Measurements from ENCODE around the gene TINAGL1. TPM values are rescaled to one million over a fixed set of nuclear protein-coding genes. Genes with fewer than 3 reads are reported as not detected.

Gene TINAGL1
- total and polyA plus RNA-seq, 2 donors (not counting 1 experiment from before 2014, with no cell fraction given) = 3.0 to 92.5 TPM

DNA sequence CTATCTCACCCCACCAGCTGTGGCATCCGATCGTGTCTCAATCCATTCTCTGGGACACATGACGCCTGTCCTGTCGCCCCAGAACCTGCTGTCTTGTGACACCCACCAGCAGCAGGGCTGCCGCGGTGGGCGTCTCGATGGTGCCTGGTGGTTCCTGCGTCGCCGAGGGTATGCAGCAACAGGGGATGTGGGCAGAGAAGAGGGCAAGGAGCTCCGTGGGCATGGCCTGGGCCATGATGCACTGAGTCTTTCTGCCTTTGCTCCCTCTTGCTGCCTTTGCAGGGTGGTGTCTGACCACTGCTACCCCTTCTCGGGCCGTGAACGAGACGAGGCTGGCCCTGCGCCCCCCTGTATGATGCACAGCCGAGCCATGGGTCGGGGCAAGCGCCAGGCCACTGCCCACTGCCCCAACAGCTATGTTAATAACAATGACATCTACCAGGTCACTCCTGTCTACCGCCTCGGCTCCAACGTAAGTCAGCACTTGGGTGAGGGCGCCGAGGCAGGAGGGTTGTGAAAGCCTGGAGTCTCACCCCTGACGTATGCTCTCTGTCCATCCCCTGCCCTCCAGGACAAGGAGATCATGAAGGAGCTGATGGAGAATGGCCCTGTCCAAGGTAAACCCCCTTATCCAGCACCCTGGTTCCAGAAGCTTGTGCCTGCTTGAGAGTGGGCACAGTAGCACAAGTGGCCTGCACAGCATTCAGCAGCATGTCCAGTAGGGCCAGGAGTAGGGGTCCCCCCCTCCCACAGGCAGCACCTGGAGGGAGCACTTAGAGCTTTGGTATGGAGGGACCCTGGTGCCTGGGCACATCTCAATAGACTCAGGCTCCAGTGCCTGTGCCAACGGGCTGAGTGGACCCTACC is 8.8 kb downstream of the TINAGL1 start:
- no peak overlapping the region for H2AFZ ChIP-seq (ENCODE audit: low read length)
- H3K36me3 ChIP-seq (ENCODE audit: control insufficient read depth, insufficient read depth, low read length) = peaks cover 5% of the 10 kb centered on the region
- TF ChIP-seq, protein P1, sequence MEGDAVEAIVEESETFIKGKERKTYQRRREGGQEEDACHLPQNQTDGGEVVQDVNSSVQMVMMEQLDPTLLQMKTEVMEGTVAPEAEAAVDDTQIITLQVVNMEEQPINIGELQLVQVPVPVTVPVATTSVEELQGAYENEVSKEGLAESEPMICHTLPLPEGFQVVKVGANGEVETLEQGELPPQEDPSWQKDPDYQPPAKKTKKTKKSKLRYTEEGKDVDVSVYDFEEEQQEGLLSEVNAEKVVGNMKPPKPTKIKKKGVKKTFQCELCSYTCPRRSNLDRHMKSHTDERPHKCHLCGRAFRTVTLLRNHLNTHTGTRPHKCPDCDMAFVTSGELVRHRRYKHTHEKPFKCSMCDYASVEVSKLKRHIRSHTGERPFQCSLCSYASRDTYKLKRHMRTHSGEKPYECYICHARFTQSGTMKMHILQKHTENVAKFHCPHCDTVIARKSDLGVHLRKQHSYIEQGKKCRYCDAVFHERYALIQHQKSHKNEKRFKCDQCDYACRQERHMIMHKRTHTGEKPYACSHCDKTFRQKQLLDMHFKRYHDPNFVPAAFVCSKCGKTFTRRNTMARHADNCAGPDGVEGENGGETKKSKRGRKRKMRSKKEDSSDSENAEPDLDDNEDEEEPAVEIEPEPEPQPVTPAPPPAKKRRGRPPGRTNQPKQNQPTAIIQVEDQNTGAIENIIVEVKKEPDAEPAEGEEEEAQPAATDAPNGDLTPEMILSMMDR (conservative IDR thresholded peaks at IDR 0.05 in 1 of 2, IDR thresholded peaks at IDR 0.05 in 1 of 2; ENCODE audit: low read depth in 1 of 2, low read length in 2 of 2) = no peak
- TF ChIP-seq EZH2 (IDR thresholded peaks at IDR 0.05; ENCODE audit: low read length, missing control alignments) = no peak
- H3K27ac ChIP-seq (ENCODE audit: insufficient read depth, low read length) = no peak overlapping the region
- no peaks in the 10 kb centered on the region for H4K20me1 ChIP-seq (ENCODE audit: control insufficient read depth, extremely low read depth, insufficient read depth, low read length)
- H3K9me3 ChIP-seq (ENCODE audit: control insufficient read depth, insufficient read depth, low read depth, low read length) = no peaks in the 10 kb centered on the region
- peaks cover 23% of the 10 kb centered on the region for H3K4me1 ChIP-seq (ENCODE audit: control insufficient read depth, extremely low read depth, insufficient read depth, low read length)
- H3K4me3 ChIP-seq (replicated peaks in 1 of 4; ENCODE audit: control extremely low read depth in 1 of 4, insufficient read depth in 1 of 4, low read depth in 3 of 4, low read length in 4 of 4) = no peak overlapping the region
- H3K4me2 ChIP-seq (ENCODE audit: extremely low read depth, insufficient read depth, low read length) = no peak overlapping the region
- H3K27me3 ChIP-seq (ENCODE audit: control insufficient read depth, insufficient read depth, low read length) = no peaks in the 10 kb centered on the region
- no peak overlapping the region for H3K9ac ChIP-seq (ENCODE audit: insufficient read depth, low read length)
- no peaks in the 10 kb centered on the region for H3K79me2 ChIP-seq (ENCODE audit: control insufficient read depth, insufficient read depth, low read length)
- DNase-seq (ENCODE audit: low read depth in 2 of 2) = no peak

DNA sequence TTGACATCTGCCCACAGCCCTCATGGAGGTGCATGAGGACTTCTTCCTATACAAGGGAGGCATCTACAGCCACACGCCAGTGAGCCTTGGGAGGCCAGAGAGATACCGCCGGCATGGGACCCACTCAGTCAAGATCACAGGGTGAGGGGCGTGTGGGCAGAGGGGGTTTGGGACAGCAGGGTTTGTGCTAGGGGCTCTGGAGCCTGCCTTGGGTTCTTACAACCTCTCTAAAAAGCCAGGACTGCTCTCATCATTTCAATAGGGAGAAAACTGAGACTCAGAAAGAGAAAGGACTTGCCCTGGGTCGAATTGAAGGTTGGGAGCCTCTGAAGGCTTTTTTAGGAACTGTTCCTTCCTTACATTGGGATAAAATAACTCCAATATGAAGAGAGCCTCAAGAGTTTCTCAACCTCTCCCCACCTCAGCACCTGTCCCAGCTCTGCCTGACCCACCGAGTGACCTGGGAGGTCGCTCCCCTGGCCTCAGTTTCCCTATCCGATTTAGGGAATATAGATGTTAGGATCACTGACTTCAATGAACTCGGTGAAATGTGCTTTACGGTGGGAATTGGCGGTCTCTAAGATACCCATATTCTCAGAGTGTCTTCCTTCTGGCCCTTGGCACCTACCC is 9.5 kb downstream of the TINAGL1 start:
- Histone ChIP-seq H3K4me1 (ENCODE audit: control insufficient read depth, extremely low read depth, insufficient read depth, low read length) (peaks cover 19% of the 10 kb centered on the region), H4K20me1 (ENCODE audit: control insufficient read depth, extremely low read depth, insufficient read depth, low read length) (no peaks in the 10 kb centered on the region), H2AFZ (ENCODE audit: low read length) (no peak overlapping the region), H3K4me3 (replicated peaks in 1 of 4; ENCODE audit: control extremely low read depth in 1 of 4, insufficient read depth in 1 of 4, low read depth in 3 of 4, low read length in 4 of 4) (no peak overlapping the region), H3K36me3 (ENCODE audit: control insufficient read depth, insufficient read depth, low read length) (peaks cover 5% of the 10 kb centered on the region), H3K27ac (ENCODE audit: insufficient read depth, low read length) (no peak overlapping the region), H3K9me3 (ENCODE audit: control insufficient read depth, insufficient read depth, low read depth, low read length) (no peaks in the 10 kb centered on the region), H3K4me2 (ENCODE audit: extremely low read depth, insufficient read depth, low read length) (no peak overlapping the region), H3K79me2 (ENCODE audit: control insufficient read depth, insufficient read depth, low read length) (no peaks in the 10 kb centered on the region), H3K9ac (ENCODE audit: insufficient read depth, low read length) (no peak overlapping the region), H3K27me3 (ENCODE audit: control insufficient read depth, insufficient read depth, low read length) (no peaks in the 10 kb centered on the region)
- DNase-seq (ENCODE audit: low read depth in 2 of 2) = no peak
- TF ChIP-seq, protein P1 (conservative IDR thresholded peaks at IDR 0.05 in 1 of 2, IDR thresholded peaks at IDR 0.05 in 1 of 2; ENCODE audit: low read depth in 1 of 2, low read length in 2 of 2) = no peak
- no peak for TF ChIP-seq EZH2 (IDR thresholded peaks at IDR 0.05; ENCODE audit: low read length, missing control alignments)

All from fibroblast of lung (primary cell).